ENCODE measurements around the gene SLC35A5.
"Not testable (repeated sequence)": the region's sequence is repeated elsewhere in the genome, so short reads cannot be mapped to it uniquely, and the experiment has no call there.

Gene SLC35A5

GRCh38 chr3:112560307-112560706 lies 1.5 kb upstream of the SLC35A5 start:
- Mint-ChIP-seq H3K36me3 (ENCODE audit: low read depth) (peaks cover 32% of the 10 kb centered on the region), H3K4me1 (ENCODE audit: low read depth) (peaks cover 43% of the 10 kb centered on the region), H3K27me3 (ENCODE audit: low read depth) (no peaks in the 10 kb centered on the region), H3K4me3 (peak overlapping the region; percentile 93), H3K27ac (peak overlapping the region; percentile 99), H3K9me3 (no peaks in the 10 kb centered on the region)
- no peak for DNase-seq (ENCODE audit: low spot score)

- H3K4me3 Mint-ChIP-seq: peak overlapping the region; percentile 93
- H3K27ac Mint-ChIP-seq: peak overlapping the region; percentile 99
- H3K9me3 Mint-ChIP-seq: no peaks in the 10 kb centered on the region
- DNase-seq (ENCODE audit: low spot score): peak; percentile 77
- H3K4me1 Mint-ChIP-seq (ENCODE audit: low read depth): peaks cover 37% of the 10 kb centered on the region
- peaks cover 26% of the 10 kb centered on the region for H3K36me3 Mint-ChIP-seq (ENCODE audit: low read depth)
- no peaks in the 10 kb centered on the region for H3K27me3 Mint-ChIP-seq (ENCODE audit: low read depth)
Measured at GRCh38 chr3:112560721-112561483, 943 bp upstream of the SLC35A5 start.

GRCh38 chr3:112561484-112561733 lies 436 bp upstream of the SLC35A5 start:
- Mint-ChIP-seq H3K36me3 (ENCODE audit: low read depth) (peaks cover 29% of the 10 kb centered on the region), H3K9me3 (no peaks in the 10 kb centered on the region), H3K4me1 (ENCODE audit: low read depth) (peaks cover 40% of the 10 kb centered on the region), H3K27me3 (ENCODE audit: low read depth) (no peaks in the 10 kb centered on the region), H3K27ac (peak overlapping the region; percentile 99), H3K4me3 (peak overlapping the region; percentile 93)
- DNase-seq (ENCODE audit: low spot score): no peak

DNA sequence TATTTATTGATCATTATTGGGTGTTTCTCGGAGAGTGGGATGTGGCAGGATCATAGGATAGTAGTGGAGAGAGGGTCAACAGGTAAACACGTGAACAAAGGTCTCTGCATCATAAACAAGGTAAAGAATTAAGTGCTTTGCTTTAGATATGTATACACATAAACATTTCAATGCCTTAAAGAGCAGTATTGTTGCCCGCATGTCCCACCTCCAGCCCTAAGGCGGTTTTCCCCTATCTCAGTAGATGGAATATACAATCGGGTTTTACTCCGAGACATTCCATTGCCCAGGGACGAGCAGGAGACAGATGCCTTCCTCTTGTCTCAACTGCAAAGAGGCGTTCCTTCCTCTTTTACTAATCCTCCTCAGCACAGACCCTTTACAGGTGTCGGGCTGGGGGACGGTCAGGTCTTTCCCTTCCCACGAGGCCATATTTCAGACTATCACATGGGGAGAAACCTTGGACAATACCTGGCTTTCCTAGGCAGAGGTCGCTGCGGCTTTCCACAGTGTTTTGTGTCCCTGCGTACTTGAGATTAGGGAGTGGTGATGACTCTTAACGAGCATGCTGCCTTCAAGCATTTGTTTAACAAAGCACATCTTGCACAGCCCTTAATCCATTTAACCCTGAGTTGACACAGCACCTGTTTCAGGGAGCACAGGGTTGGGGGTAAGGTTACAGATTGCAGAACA lies 2.5 kb downstream of the SLC35A5 start:
- peak overlapping the region; percentile 10 for H3K4me3 Mint-ChIP-seq
- H3K36me3 Mint-ChIP-seq (ENCODE audit: low read depth): peaks cover 21% of the 10 kb centered on the region
- H3K27ac Mint-ChIP-seq; H3K9me3 Mint-ChIP-seq; DNase-seq (ENCODE audit: low spot score); H3K27me3 Mint-ChIP-seq (ENCODE audit: low read depth): not testable (repeated sequence)
- peaks cover 36% of the 10 kb centered on the region for H3K4me1 Mint-ChIP-seq (ENCODE audit: low read depth)

DNA sequence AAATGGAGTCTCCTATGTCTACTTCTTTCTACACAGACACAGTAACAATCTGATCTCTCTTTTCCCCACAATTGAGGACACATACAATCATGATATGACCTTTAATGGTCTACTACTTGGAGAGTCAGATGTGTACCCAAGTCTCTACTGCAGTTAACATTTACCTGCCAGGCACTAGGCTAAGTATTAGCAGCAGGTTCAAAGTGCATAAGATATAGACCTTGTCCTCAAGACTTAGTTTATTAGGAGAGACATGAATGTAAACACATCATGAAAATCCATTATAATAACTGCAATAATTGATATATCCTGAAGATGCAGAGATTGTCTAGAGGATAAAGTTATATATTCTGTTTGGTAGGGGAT lies 3.1 kb downstream of the SLC35A5 start:
- Mint-ChIP-seq H3K36me3 (ENCODE audit: low read depth) (peaks cover 22% of the 10 kb centered on the region), H3K27ac (no peak overlapping the region)
- DNase-seq (ENCODE audit: low spot score): no peak

DNA sequence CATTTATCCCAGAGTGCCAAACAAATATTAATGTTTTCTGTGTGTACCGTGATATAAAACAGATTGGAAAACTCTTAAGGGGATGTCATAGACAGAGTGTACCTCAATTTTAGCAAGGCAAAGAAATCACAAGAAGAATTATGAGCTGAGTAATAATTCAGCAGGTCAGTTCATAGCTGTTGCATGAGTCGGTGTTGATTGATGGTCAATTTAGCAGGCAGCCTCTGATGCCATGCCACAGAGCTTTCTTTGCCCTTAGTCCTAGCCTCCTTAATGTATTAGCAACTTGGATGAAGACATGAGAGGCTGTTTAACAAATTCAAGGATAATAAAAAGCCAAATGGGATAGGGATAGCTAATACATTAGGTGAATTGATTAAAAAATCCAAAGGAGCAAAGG lies 6.8 kb downstream of the SLC35A5 start:
- H3K4me3 Mint-ChIP-seq: no peak overlapping the region
- H3K9me3 Mint-ChIP-seq: no peaks in the 10 kb centered on the region
- H3K27me3 Mint-ChIP-seq (ENCODE audit: low read depth): no peaks in the 10 kb centered on the region
- DNase-seq (ENCODE audit: low spot score): no peak
- H3K4me1 Mint-ChIP-seq (ENCODE audit: low read depth): peaks cover 17% of the 10 kb centered on the region
- peaks cover 35% of the 10 kb centered on the region for H3K36me3 Mint-ChIP-seq (ENCODE audit: low read depth)
- H3K27ac Mint-ChIP-seq: no peak overlapping the region

More for the DNA sequence above, 3.1 kb downstream of the SLC35A5 start:
- Mint-ChIP-seq H3K4me1 (ENCODE audit: low read depth) (peaks cover 32% of the 10 kb centered on the region), H3K9me3 (no peaks in the 10 kb centered on the region), H3K4me3 (no peak overlapping the region), H3K27me3 (ENCODE audit: low read depth) (no peaks in the 10 kb centered on the region)

DNA sequence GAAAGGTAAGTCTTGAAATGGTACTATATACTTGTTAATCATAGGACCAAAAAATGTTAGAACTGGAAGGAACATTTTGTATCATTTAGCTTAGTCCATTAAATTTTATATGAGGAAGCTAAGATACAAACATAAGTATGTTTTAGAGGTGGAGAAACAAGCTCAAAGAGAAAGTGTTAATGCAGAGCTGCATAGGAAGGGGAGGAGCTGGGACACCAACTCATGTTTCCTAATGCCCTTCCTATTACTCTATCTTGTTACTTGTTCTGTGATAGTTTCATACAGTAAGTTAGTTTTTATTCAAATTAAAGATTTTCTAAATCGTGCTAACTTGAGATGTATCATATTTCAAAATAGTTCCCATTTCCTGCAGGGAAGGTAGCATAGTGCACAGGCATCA lies 7.4 kb downstream of the SLC35A5 start:
- no peaks in the 10 kb centered on the region for H3K27me3 Mint-ChIP-seq (ENCODE audit: low read depth)
- peaks cover 11% of the 10 kb centered on the region for H3K4me1 Mint-ChIP-seq (ENCODE audit: low read depth)
- H3K36me3 Mint-ChIP-seq (ENCODE audit: low read depth): peaks cover 36% of the 10 kb centered on the region
- DNase-seq (ENCODE audit: low spot score): no peak
- H3K4me3 Mint-ChIP-seq: no peak overlapping the region
- H3K27ac Mint-ChIP-seq: no peak overlapping the region
- no peaks in the 10 kb centered on the region for H3K9me3 Mint-ChIP-seq

DNA sequence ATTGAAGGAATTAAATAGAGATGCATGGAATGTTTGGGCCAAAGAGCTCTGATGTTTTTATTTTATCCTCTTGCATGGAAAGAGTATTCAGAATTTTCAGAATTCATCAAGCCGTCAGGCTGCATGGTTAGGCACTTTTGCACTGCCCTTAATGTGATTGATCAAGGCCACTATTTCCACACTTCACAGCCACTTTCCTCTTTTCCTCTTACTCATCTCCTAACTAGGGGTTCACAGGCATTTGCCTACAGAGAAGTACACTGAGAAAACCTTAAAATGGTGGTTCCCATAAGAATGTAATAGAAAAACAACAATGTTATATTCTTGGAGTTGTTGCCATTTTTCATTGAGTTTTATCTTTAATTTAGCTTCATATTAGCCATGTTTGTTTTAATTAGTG lies 10.9 kb downstream of the SLC35A5 start:
- Mint-ChIP-seq H3K36me3 (ENCODE audit: low read depth) (peaks cover 31% of the 10 kb centered on the region), H3K4me3 (no peak overlapping the region)
- DNase-seq (ENCODE audit: low spot score): no peak

DNA sequence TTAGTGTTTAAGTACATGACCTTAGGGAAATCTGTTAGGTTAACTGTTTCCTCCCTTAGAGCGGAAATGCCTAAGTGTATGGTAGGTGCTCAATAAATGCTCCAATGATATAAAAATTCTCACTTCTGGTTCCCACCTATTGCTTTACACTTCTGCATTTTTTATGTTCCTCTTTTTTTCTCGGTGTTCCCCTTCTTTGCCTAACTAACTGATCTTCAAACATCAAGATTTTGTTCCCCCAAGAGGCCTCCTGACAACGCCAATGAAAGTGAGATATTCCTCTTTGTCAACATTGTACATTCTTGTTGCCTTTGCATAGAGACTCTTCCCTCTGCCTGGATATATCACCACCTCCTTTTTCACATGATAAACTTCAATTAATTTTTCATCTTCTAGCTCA lies 17.4 kb downstream of the SLC35A5 start:
- no peak overlapping the region for H3K27ac Mint-ChIP-seq

More for the DNA sequence above, 10.9 kb downstream of the SLC35A5 start:
- no peaks in the 10 kb centered on the region for H3K9me3 Mint-ChIP-seq
- H3K4me1 Mint-ChIP-seq (ENCODE audit: low read depth): peaks cover 4% of the 10 kb centered on the region
- no peaks in the 10 kb centered on the region for H3K27me3 Mint-ChIP-seq (ENCODE audit: low read depth)
- H3K27ac Mint-ChIP-seq: no peak overlapping the region

DNA sequence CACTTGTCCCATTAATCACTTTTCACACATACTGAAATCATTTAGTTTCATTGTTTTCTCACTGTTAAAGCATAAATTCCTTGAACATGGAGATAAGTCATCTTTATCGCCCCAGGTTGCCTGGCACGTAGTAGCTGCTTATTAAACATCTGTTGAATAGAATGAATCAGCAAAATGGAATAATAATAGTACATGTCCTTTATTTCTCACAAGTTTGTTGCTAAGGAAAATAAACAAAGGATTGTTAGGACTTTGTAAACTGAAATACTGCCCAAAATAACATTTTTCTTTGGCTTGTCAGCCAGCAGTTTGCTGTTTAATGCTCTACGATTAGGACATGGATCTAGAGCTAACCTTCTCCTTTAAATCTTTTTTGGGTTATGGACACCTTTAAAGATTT lies 17.9 kb downstream of the SLC35A5 start:
- Mint-ChIP-seq H3K27me3 (ENCODE audit: low read depth) (no peaks in the 10 kb centered on the region), H3K4me1 (ENCODE audit: low read depth) (peaks cover 8% of the 10 kb centered on the region), H3K36me3 (ENCODE audit: low read depth) (peaks cover 31% of the 10 kb centered on the region), H3K9me3 (no peaks in the 10 kb centered on the region), H3K4me3 (no peak overlapping the region), H3K27ac (no peak overlapping the region)
- no peak for DNase-seq (ENCODE audit: low spot score)

More for the DNA sequence above, 17.4 kb downstream of the SLC35A5 start:
- peaks cover 28% of the 10 kb centered on the region for H3K36me3 Mint-ChIP-seq (ENCODE audit: low read depth)
- H3K9me3 Mint-ChIP-seq: no peaks in the 10 kb centered on the region
- no peak overlapping the region for H3K4me3 Mint-ChIP-seq
- DNase-seq (ENCODE audit: low spot score): no peak
- no peaks in the 10 kb centered on the region for H3K27me3 Mint-ChIP-seq (ENCODE audit: low read depth)
- peaks cover 8% of the 10 kb centered on the region for H3K4me1 Mint-ChIP-seq (ENCODE audit: low read depth)

GRCh38 chr3:112582244-112582874 lies 20.5 kb downstream of the SLC35A5 start:
- Mint-ChIP-seq H3K9me3 (no peaks in the 10 kb centered on the region), H3K4me1 (ENCODE audit: low read depth) (peaks cover 10% of the 10 kb centered on the region), H3K36me3 (ENCODE audit: low read depth) (peaks cover 41% of the 10 kb centered on the region), H3K27ac (no peak overlapping the region), H3K27me3 (ENCODE audit: low read depth) (no peaks in the 10 kb centered on the region), H3K4me3 (no peak overlapping the region)
- no peak for DNase-seq (ENCODE audit: low spot score)

GRCh38 chr3:112583105-112583504 lies 21.3 kb downstream of the SLC35A5 start:
- Mint-ChIP-seq H3K27ac (no peak overlapping the region), H3K4me1 (ENCODE audit: low read depth) (peaks cover 15% of the 10 kb centered on the region), H3K36me3 (ENCODE audit: low read depth) (peaks cover 46% of the 10 kb centered on the region), H3K4me3 (no peak overlapping the region), H3K9me3 (no peaks in the 10 kb centered on the region), H3K27me3 (ENCODE audit: low read depth) (no peaks in the 10 kb centered on the region)
- no peak for DNase-seq (ENCODE audit: low spot score)

- no peak overlapping the region for H3K4me3 Mint-ChIP-seq
- peaks cover 13% of the 10 kb centered on the region for H3K4me1 Mint-ChIP-seq (ENCODE audit: low read depth)
- H3K27ac Mint-ChIP-seq: no peak overlapping the region
- no peak for DNase-seq (ENCODE audit: low spot score)
- no peaks in the 10 kb centered on the region for H3K27me3 Mint-ChIP-seq (ENCODE audit: low read depth)
- no peaks in the 10 kb centered on the region for H3K9me3 Mint-ChIP-seq
- peaks cover 59% of the 10 kb centered on the region for H3K36me3 Mint-ChIP-seq (ENCODE audit: low read depth)
Measured at GRCh38 chr3:112585782-112586181, 23.9 kb downstream of the SLC35A5 start.

DNA sequence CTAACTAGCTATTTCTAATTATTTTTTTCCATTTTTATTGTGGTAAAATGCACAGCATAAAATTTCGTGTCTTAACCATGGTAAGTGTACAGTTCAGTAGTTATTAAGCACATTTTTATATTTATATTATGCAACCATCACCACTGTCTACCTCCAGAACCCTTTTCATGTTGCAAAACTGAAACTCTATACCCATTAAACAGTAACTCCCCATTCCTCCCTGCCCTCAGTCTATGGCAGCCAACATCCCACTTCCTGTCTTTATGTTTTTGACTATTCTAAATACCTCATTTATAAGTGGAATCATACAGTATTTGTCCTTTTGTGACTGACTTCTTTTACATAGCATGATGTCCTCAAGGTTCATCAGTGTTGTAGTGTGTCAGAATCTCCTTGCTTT lies 25.5 kb downstream of the SLC35A5 start:
- H3K36me3 Mint-ChIP-seq (ENCODE audit: low read depth): peaks cover 60% of the 10 kb centered on the region
- H3K4me3 Mint-ChIP-seq: no peak overlapping the region
- peaks cover 11% of the 10 kb centered on the region for H3K4me1 Mint-ChIP-seq (ENCODE audit: low read depth)
- no peaks in the 10 kb centered on the region for H3K27me3 Mint-ChIP-seq (ENCODE audit: low read depth)
- peaks cover 2% of the 10 kb centered on the region for H3K9me3 Mint-ChIP-seq
- H3K27ac Mint-ChIP-seq: no peak overlapping the region
- DNase-seq (ENCODE audit: low spot score): no peak

Data from T-helper 2 cell treated with Interferon-gamma antibody and Interleukin-4, amounts not matched to agents 5 μg/mL and 100 μg/mL, for 36 hours (primary cell).